Cardiac muscle cell (in vitro differentiated cells and primary cell): ENCODE measurements around the gene SDSL. TPM values are rescaled to one million over a fixed set of nuclear protein-coding genes. Genes with fewer than 3 reads are reported as not detected.
A peak's percentile ranks its signal among the peaks of the same experiment; 100 is the strongest.

Source experiments
- DNase-seq, 2 donors: peaks; one replicate each; pipeline versions ENCODE4 v3.0.0 to v3.0.0-alpha.2; 2010 to 2017; ENCODE audit warnings: low read depth in 1 of 2, low spot score in 1 of 2
- H3K27ac ChIP-seq: fragments of 200-600 bp; sonication (generic); 2 replicates; pipeline ENCODE4 v1.5.1; 2016
- H3K27me3 ChIP-seq: fragments of 200-600 bp; sonication (generic); 2 replicates; pipeline ENCODE4 v1.6.0; 2016; ENCODE audit warnings: control low read depth
- H3K36me3 ChIP-seq: fragments of 200-600 bp; sonication (generic); 2 replicates; pipeline ENCODE4 v1.5.1; 2016; ENCODE audit warnings: control low read depth
- H3K4me1 ChIP-seq: fragments of 200-600 bp; sonication (generic); 2 replicates; pipeline ENCODE4 v1.8.1; 2017; ENCODE audit warnings: low read depth, mild to moderate bottlenecking, mixed run types
- H3K4me3 ChIP-seq: fragments of 200-600 bp; sonication (generic); 2 replicates; pipeline ENCODE4 v1.5.1; 2016; ENCODE audit warnings: mild to moderate bottlenecking
- H3K9me3 ChIP-seq: fragments of 200-600 bp; sonication (generic); 2 replicates; pipeline ENCODE4 v1.5.1; 2017; ENCODE audit warnings: low read depth, mild to moderate bottlenecking, control low read depth
- CTCF ChIP-seq: IDR thresholded peaks from 2 replicates; pipeline ENCODE4 v1.5.1; 2012; ENCODE audit warnings: low read depth, mild to moderate bottlenecking, low read length
- polyA plus RNA-seq: library from polyadenylated mRNA; unstranded; fragments of >200 nt; fragmentation: Nextera tagmentation; extraction: Ambion mirVana; gene quantifications from 2 replicates; pipeline ENCODE4 v1.2.1, GENCODE V29; 2016
- total RNA-seq: library from RNA; depleted of rRNA; stranded (reverse); fragments of >200 nt; gene quantifications from 2 replicates; pipeline ENCODE4 v1.2.3, GENCODE V29; 2016

The SDSL gene
- total and polyA plus RNA-seq, 2 experiments from 2014 or later = 13.2 to 14.6 TPM

- H3K9me3 ChIP-seq = no peaks in the 10 kb centered on the region
- H3K4me1 ChIP-seq = no peaks in the 10 kb centered on the region
- H3K36me3 ChIP-seq = no peaks in the 10 kb centered on the region
- no peak overlapping the region for H3K4me3 ChIP-seq
- DNase-seq = peak in 1 of 2 donors; percentile 74
- H3K27me3 ChIP-seq = no peaks in the 10 kb centered on the region
- H3K27ac ChIP-seq = no peak overlapping the region
- no peak for TF ChIP-seq CTCF
Observed at GRCh38 chr12:113407931-113408600, 14.1 kb upstream of the SDSL start.

GRCh38 chr12:113408756-113409298, 13.4 kb upstream of the SDSL start:
- H3K36me3 ChIP-seq = no peaks in the 10 kb centered on the region
- no peaks in the 10 kb centered on the region for H3K27me3 ChIP-seq
- H3K4me1 ChIP-seq = no peaks in the 10 kb centered on the region
- no peak overlapping the region for H3K27ac ChIP-seq
- TF ChIP-seq CTCF = no peak
- H3K4me3 ChIP-seq = no peak overlapping the region
- DNase-seq = no peak
- no peaks in the 10 kb centered on the region for H3K9me3 ChIP-seq

GRCh38 chr12:113409462-113410124, 12.6 kb upstream of the SDSL start:
- H3K4me1 ChIP-seq = no peaks in the 10 kb centered on the region
- no peak for DNase-seq
- TF ChIP-seq CTCF = no peak
- no peaks in the 10 kb centered on the region for H3K9me3 ChIP-seq
- H3K27me3 ChIP-seq = no peaks in the 10 kb centered on the region
- H3K4me3 ChIP-seq = no peak overlapping the region
- no peaks in the 10 kb centered on the region for H3K36me3 ChIP-seq
- H3K27ac ChIP-seq = no peak overlapping the region

GRCh38 chr12:113413488-113413939, 8.7 kb upstream of the SDSL start:
- Histone ChIP-seq H3K27me3 (no peaks in the 10 kb centered on the region), H3K4me1 (no peaks in the 10 kb centered on the region), H3K27ac (no peak overlapping the region), H3K4me3 (no peak overlapping the region), H3K36me3 (no peaks in the 10 kb centered on the region), H3K9me3 (no peaks in the 10 kb centered on the region)
- no peak for TF ChIP-seq CTCF
- peak in 1 of 2 donors; percentile 46 for DNase-seq

GRCh38 chr12:113414519-113415038, 7.6 kb upstream of the SDSL start:
- Histone ChIP-seq H3K9me3 (no peaks in the 10 kb centered on the region), H3K4me3 (no peak overlapping the region), H3K4me1 (no peaks in the 10 kb centered on the region), H3K27ac (no peak overlapping the region), H3K36me3 (no peaks in the 10 kb centered on the region), H3K27me3 (no peaks in the 10 kb centered on the region)
- TF ChIP-seq CTCF = no peak
- no peak for DNase-seq
